AG09309 (cell line): ENCODE results near the gene MEN1.

Experiments used
- DNase-seq: peaks from one replicate; pipeline ENCODE4 v3.0.0-alpha.2; 2010; ENCODE audit warnings: low read depth
- H3K4me3 ChIP-seq: 2 replicates; pipeline ENCODE4 v1.5.1; 2011; ENCODE audit warnings: mild to moderate bottlenecking, low read depth, low read length, moderate library complexity; ENCODE audit not compliant: control insufficient read depth
- TF ChIP-seq, protein P1 (sequence below): IDR thresholded peaks from 2 replicates; pipeline ENCODE4 v1.5.1; 2011; ENCODE audit warnings: mild to moderate bottlenecking, low read depth, low read length, inconsistent platforms; ENCODE audit not compliant: insufficient read depth, control insufficient read depth; ENCODE audit errors: missing control alignments

Gene MEN1

GRCh38 chr11:64794526-64794925 lies 15.8 kb downstream of the MEN1 start:
- TF ChIP-seq, protein P1, sequence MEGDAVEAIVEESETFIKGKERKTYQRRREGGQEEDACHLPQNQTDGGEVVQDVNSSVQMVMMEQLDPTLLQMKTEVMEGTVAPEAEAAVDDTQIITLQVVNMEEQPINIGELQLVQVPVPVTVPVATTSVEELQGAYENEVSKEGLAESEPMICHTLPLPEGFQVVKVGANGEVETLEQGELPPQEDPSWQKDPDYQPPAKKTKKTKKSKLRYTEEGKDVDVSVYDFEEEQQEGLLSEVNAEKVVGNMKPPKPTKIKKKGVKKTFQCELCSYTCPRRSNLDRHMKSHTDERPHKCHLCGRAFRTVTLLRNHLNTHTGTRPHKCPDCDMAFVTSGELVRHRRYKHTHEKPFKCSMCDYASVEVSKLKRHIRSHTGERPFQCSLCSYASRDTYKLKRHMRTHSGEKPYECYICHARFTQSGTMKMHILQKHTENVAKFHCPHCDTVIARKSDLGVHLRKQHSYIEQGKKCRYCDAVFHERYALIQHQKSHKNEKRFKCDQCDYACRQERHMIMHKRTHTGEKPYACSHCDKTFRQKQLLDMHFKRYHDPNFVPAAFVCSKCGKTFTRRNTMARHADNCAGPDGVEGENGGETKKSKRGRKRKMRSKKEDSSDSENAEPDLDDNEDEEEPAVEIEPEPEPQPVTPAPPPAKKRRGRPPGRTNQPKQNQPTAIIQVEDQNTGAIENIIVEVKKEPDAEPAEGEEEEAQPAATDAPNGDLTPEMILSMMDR: no peak

DNA sequence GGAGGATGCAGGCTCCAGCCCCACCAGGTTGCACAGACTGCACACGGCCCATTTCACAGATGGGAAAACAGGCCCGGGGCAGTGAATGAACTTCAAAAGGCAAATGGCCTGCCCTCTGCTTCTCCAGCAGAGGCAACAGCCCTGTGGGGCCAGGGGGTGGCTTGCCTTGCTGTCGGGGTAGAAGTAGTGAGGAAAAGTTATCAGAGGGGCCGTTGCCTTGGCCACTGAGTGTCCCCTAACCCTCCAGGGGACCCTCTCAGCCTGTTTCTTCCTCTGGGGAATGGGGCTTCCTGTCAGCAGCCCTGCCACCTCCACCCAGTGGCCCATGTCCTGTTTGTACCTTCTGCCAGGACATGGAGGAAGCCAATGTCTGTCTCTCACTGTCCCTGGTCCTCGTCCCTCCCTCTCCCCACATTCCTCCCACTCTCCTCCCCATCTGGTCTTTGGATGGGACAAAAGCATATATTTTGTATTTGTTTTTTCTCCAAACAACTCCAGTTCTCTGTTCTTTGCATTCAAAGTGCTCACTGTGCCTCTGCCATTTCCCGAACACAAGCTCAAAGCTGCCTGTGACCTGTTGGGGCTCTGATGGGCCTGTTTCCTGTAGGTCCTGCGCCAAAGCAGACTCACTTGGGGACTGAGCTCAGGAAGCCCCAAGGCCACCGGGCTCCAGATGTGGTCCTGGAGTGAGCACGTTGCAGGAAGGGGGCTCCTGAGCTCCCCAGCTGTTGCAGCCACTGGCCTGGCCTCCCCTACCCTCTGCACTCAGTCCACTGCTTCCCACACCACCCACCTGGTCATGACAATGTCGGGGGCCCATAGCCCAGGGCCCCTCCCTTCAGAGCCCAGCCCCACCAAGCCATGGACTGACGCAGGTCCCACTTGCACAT lies 16.8 kb downstream of the MEN1 start:
- DNase-seq: no peak
- H3K4me3 ChIP-seq: no peak overlapping the region
- TF ChIP-seq, protein P1: no peak

More at GRCh38 chr11:64794526-64794925, 15.8 kb downstream of the MEN1 start:
- DNase-seq: no peak
- H3K4me3 ChIP-seq: no peak overlapping the region

DNA sequence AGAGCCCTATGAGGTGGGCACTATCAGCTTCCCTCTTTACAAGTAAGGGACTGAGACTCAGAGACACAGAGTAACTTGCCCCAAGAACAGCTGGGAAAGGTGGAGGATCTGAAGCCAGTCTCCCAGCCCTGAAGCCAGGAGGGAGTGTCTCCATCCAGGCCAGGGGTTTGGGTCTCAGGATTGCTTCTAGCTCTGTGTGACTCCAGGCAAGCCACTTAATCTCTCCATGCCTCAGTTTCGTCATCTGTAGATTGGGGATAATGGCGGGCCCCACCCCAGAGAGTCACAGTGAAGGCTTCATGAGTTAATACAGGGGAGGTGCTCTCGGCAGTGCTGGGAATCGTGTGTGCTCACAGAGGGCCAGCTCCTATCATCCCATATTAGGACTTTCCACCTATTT lies 17.9 kb downstream of the MEN1 start:
- no peak overlapping the region for H3K4me3 ChIP-seq
- no peak for DNase-seq
- TF ChIP-seq, protein P1: no peak

GRCh38 chr11:64791781-64792291 lies 18.5 kb downstream of the MEN1 start:
- no peak for DNase-seq
- TF ChIP-seq, protein P1: no peak
- H3K4me3 ChIP-seq: no peak overlapping the region

- TF ChIP-seq, protein P1: no peak
- no peak for DNase-seq
- no peak overlapping the region for H3K4me3 ChIP-seq
Observed at GRCh38 chr11:64790205-64791095, 19.9 kb downstream of the MEN1 start.
